GM23248 (cell line): ENCODE results near the gene APBA2. TPM values are rescaled to one million over a fixed set of nuclear protein-coding genes. Genes with fewer than 3 reads are reported as not detected.

Experiments used
- DNase-seq: peaks from one replicate; pipeline ENCODE4 v3.0.0-alpha.2; 2015
- H2AFZ ChIP-seq: fragments of 200-600 bp; sonication (generic); 2 replicates; pipeline ENCODE4 v1.6.1; 2016; ENCODE audit warnings: antibody characterized with exemption
- H3F3A ChIP-seq: fragments of 200-600 bp; sonication (generic); 2 replicates; pipeline ENCODE4 v1.6.1; 2016; ENCODE audit warnings: mild to moderate bottlenecking, antibody characterized with exemption, mixed run types; ENCODE audit not compliant: insufficient read depth
- H3K27ac ChIP-seq: fragments of 200-600 bp; sonication (generic); 2 replicates; pipeline ENCODE4 v1.5.1; 2016; ENCODE audit warnings: mild to moderate bottlenecking
- H3K27me3 ChIP-seq: fragments of 200-600 bp; sonication (generic); replicated peaks from 2 replicates; pipeline ENCODE4 v1.6.1; 2016; ENCODE audit warnings: mild to moderate bottlenecking; ENCODE audit not compliant: insufficient read depth
- H3K36me3 ChIP-seq: fragments of 200-600 bp; sonication (generic); 2 replicates; pipeline ENCODE4 v1.6.1; 2016; ENCODE audit warnings: low read depth, mild to moderate bottlenecking
- H3K4me1 ChIP-seq: fragments of 200-600 bp; sonication (generic); 2 replicates; pipeline ENCODE4 v1.6.1; 2016; ENCODE audit warnings: mild to moderate bottlenecking; ENCODE audit not compliant: insufficient read depth
- H3K4me2 ChIP-seq: fragments of 200-600 bp; sonication (generic); one replicate; pipeline ENCODE4 v1.6.1; 2016; ENCODE audit warnings: mild to moderate bottlenecking; ENCODE audit not compliant: unreplicated experiment
- H3K4me3 ChIP-seq: fragments of 200-600 bp; sonication (generic); 2 replicates; pipeline ENCODE4 v1.5.1; 2016; ENCODE audit warnings: mild to moderate bottlenecking
- H3K79me2 ChIP-seq: fragments of 200-600 bp; sonication (generic); 2 replicates; pipeline ENCODE4 v1.6.1; 2016; ENCODE audit warnings: mild to moderate bottlenecking; ENCODE audit not compliant: insufficient read depth
- H3K9ac ChIP-seq: fragments of 200-600 bp; sonication (generic); 2 replicates; pipeline ENCODE4 v1.6.1; 2016; ENCODE audit warnings: mild to moderate bottlenecking
- H3K9me2 ChIP-seq: fragments of 200-600 bp; sonication (generic); 2 replicates; pipeline ENCODE4 v1.6.1; 2016; ENCODE audit warnings: mixed run types, mild to moderate bottlenecking, moderate library complexity; ENCODE audit not compliant: insufficient read depth
- H3K9me3 ChIP-seq: fragments of 200-600 bp; sonication (generic); one replicate; pipeline ENCODE4 v1.6.1; 2017; ENCODE audit warnings: low read depth
- H4K20me1 ChIP-seq: fragments of 200-600 bp; sonication (generic); 2 replicates; pipeline ENCODE4 v1.6.0; 2016; ENCODE audit not compliant: insufficient read depth
- EZH2 ChIP-seq: fragments of 200-600 bp; sonication (generic); IDR thresholded peaks from 2 replicates; pipeline ENCODE4 v1.6.1; 2018; ENCODE audit warnings: antibody characterized with exemption, mild to moderate bottlenecking; ENCODE audit not compliant: insufficient read depth, poor library complexity, severe bottlenecking
- EZH2phosphoT487 ChIP-seq: fragments of 200-600 bp; sonication (generic); IDR thresholded peaks from 2 replicates; pipeline ENCODE4 v1.6.1; 2018; ENCODE audit warnings: antibody characterized with exemption, moderate library complexity, mild to moderate bottlenecking, low read depth; ENCODE audit not compliant: insufficient read depth
- WGBS, 2 experiments: methylation state at CpG; one replicate each; pipeline ENCODE4 v1.1.6; 2015 to 2017; ENCODE audit warnings: low lambda C conversion rate in 2 of 2, low coverage in 1 of 2; ENCODE audit errors: missing lambda C conversion rate in 2 of 2; 5-methylcytosine and 5-hydroxymethylcytosine counted together
- in situ Hi-C: fragments of 300-500 bp; cut with MboI; formaldehyde crosslinking; loops from 2 replicates; pipeline ENCODE4 v1.15.0; 2020
- polyA plus RNA-seq: library from polyadenylated mRNA; unstranded; fragments of >200 nt; fragmentation: Nextera tagmentation; extraction: Ambion mirVana; gene quantifications from 2 replicates; pipeline ENCODE4 v1.2.1, GENCODE V29; 2016
- total RNA-seq: library from RNA; depleted of rRNA; stranded (reverse); fragments of >200 nt; shearing (Covaris generic); gene quantifications from 2 replicates; pipeline ENCODE4 v1.2.3, GENCODE V29; 2014

The APBA2 gene
- total and polyA plus RNA-seq, 2 experiments from 2014 or later = 0.23 to 0.65 TPM

DNA sequence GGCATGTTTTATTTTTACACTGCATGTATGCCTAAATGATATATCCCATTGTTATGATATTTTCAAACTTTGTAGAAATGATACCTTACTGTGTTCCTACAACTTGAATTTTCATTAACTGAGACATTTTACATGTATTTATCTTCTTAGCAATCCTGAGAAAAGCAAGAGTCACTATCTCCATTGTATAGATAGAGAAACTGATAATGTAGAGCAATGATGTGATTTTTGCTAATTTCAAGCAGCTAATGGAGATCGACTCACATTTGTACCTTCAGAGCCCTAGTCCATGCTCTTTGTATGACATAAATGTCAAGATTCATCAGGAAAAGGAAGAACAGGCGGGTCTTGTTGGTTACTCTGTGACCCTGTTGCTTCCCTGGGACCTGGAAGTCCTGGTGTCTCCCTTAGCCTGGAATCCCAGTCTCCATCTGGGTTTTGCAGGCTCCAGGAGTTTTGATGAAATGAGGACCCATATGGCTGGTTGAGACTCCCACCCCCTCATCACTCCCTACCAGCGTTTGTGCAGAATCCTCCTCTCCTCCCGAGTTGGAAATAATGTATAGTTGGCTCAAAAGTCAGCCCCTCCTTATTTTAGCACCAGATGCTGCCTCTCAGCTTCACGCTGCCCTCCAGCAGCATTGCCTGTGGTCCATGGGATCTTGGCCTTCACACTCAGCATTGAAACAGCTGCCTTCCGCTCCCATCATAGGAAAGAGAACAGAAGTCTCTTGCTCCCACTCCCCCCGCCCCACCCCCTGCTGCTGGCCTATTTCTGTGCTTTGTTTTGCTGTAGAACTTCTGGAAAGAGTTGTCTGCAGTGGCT, 67.1 kb downstream of the APBA2 start:
- Histone ChIP-seq H3K4me2 (no peak overlapping the region), H3K9me2 (no peaks in the 10 kb centered on the region), H3F3A (no peaks in the 10 kb centered on the region), H2AFZ (no peak overlapping the region), H3K27ac (no peak overlapping the region), H3K36me3 (no peaks in the 10 kb centered on the region), H3K4me3 (no peak overlapping the region), H4K20me1 (no peaks in the 10 kb centered on the region), H3K9me3 (no peaks in the 10 kb centered on the region), H3K27me3 (no peaks in the 10 kb centered on the region), H3K4me1 (no peaks in the 10 kb centered on the region), H3K9ac (no peak overlapping the region), H3K79me2 (no peaks in the 10 kb centered on the region)
- DNase-seq = no peak
- in situ Hi-C loops = loop anchor here (10.0 kb wide), 1 partner anchor 58 kb away; no protein-coding TSS in a partner anchor
- 4 to 6% methylated on average over 7 of the region's 7 CpGs for WGBS, 2 experiments
- TF ChIP-seq EZH2 (no peak), EZH2phosphoT487 (no peak)

DNA sequence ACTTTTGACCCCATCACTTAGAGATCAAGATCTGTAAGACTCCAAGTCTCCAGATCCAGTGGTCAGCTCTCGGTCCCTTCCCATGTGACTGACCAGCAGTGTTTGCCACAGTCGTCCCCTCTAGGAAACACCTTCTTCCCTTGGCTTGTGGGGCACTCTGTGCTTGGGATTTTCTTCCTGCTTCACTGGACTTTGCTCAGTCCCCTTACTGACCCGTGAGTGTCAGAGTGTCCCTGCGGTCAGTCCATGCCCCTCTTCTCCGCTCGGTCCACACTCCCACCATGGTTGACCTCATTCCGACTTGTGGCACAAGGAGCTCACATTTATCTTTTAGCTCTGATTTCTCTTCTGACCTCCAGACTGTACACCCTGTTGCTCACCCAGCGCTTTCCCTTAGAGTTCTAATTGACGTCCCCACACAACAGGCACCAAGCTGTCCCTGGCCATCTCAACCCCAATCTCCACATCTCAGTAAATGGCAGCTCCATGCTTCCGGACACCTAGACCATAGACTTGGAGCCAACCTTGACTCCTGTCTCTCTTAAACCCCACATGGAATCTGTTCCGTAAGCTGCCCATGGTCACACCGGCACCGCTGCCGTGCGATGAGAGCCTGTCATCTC, 67.9 kb downstream of the APBA2 start:
- Histone ChIP-seq H3K79me2 (no peaks in the 10 kb centered on the region), H3K4me3 (no peak overlapping the region), H3K9ac (no peak overlapping the region), H3F3A (no peaks in the 10 kb centered on the region), H3K36me3 (no peaks in the 10 kb centered on the region), H3K27me3 (no peaks in the 10 kb centered on the region), H2AFZ (no peak overlapping the region), H3K27ac (no peak overlapping the region), H3K4me2 (no peak overlapping the region), H3K9me2 (no peaks in the 10 kb centered on the region), H4K20me1 (no peaks in the 10 kb centered on the region), H3K4me1 (no peaks in the 10 kb centered on the region), H3K9me3 (no peaks in the 10 kb centered on the region)
- in situ Hi-C loops = loop anchor here (10.0 kb wide), 1 partner anchor 59 kb away; no protein-coding TSS in a partner anchor
- no peak for DNase-seq
- TF ChIP-seq EZH2 (no peak), EZH2phosphoT487 (no peak)
- WGBS, 2 experiments = 29 to 31% methylated on average over 15 of the region's 15 CpGs

GRCh38 chr15:28954466-28955159, 68.8 kb downstream of the APBA2 start:
- H4K20me1 ChIP-seq = no peaks in the 10 kb centered on the region
- H3K79me2 ChIP-seq = no peaks in the 10 kb centered on the region
- 57 to 60% methylated on average over 12 of the region's 12 CpGs for WGBS, 2 experiments
- H3K9ac ChIP-seq = no peak overlapping the region
- no peaks in the 10 kb centered on the region for H3K36me3 ChIP-seq
- no peaks in the 10 kb centered on the region for H3K9me2 ChIP-seq
- no peaks in the 10 kb centered on the region for H3F3A ChIP-seq
- no peak overlapping the region for H2AFZ ChIP-seq
- H3K4me1 ChIP-seq = no peaks in the 10 kb centered on the region
- H3K4me3 ChIP-seq = no peak overlapping the region
- no peak overlapping the region for H3K4me2 ChIP-seq
- no peak overlapping the region for H3K27ac ChIP-seq
- no peak for DNase-seq
- no peaks in the 10 kb centered on the region for H3K9me3 ChIP-seq
- no peaks in the 10 kb centered on the region for H3K27me3 ChIP-seq
- TF ChIP-seq EZH2 (no peak), EZH2phosphoT487 (no peak)
- in situ Hi-C loops = loop anchor here (10.0 kb wide), 1 partner anchor 60 kb away; no protein-coding TSS in a partner anchor

DNA sequence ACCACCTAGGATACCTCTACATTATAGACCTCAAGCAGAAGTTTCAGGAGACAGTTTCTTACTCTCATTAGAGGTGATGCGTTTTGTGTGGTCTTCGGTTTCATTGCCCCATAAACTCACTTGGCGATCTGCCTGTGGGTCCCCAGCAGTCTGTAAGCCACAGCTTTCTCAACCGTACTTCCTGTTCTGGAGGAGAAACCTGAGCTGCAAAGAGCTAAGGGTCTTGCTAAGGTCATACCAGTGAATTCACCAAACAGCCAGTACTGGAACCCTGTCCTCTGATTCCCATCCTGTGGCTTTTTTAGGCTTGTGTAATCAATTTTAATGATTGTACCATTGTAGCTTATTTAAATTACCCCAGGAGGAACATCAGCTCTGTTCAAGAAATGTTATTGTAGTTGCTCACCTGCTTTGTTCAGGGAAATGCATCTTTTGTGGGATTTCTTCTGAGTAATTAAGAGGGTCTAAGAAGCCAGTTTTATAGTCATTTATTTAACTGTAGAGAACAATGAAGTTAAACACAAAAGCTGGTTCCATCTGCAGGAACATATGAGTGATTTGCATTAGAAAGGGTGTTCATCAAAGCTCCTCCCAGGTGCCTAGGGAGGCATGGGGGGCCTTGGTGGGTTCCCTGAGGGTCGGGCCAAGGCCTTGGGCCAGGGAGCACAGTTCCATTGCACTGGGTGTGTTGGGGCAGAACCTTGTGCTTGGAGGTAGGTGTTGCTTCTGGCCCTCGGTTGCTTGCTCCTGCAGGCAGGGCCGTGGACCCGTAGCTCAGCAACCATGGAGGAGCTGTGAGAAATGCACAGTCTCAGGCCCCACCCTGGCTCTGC, 69.6 kb downstream of the APBA2 start:
- H3K9me3 ChIP-seq = no peaks in the 10 kb centered on the region
- no peaks in the 10 kb centered on the region for H4K20me1 ChIP-seq
- no peaks in the 10 kb centered on the region for H3F3A ChIP-seq
- H3K4me2 ChIP-seq = no peak overlapping the region
- H3K79me2 ChIP-seq = no peaks in the 10 kb centered on the region
- H3K9ac ChIP-seq = no peak overlapping the region
- in situ Hi-C loops = loop anchor here (10.0 kb wide), 1 partner anchor 61 kb away; no protein-coding TSS in a partner anchor
- H3K4me3 ChIP-seq = no peak overlapping the region
- TF ChIP-seq EZH2phosphoT487 (no peak), EZH2 (no peak)
- H3K9me2 ChIP-seq = no peaks in the 10 kb centered on the region
- H3K27me3 ChIP-seq = no peaks in the 10 kb centered on the region
- no peak for DNase-seq
- WGBS, 2 experiments = 42 to 46% methylated on average over 8 of the region's 8 CpGs
- H3K4me1 ChIP-seq = no peaks in the 10 kb centered on the region
- no peaks in the 10 kb centered on the region for H3K36me3 ChIP-seq
- no peak overlapping the region for H2AFZ ChIP-seq
- H3K27ac ChIP-seq = no peak overlapping the region
